ENCODE data around the gene CIPC.

Gene CIPC

DNA sequence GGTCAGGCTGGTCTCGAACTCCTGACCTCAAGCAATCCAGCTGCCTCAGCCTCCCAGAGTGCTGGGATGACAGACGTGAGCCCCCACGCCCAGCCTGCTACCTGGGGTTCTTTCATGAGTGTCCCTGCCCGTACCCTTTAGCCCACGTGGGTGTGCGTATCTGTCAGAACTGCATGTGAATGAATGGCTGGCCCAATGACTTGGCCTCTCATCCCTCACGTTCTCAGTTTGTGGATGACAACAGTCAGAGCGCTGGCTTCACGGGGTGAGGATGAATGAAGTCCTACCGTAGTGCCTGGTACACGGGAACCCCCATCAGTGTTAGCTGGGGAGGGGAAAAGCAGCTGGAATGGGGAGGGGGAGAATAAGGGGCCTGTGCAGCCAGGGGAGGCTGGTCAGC is 59.7 kb downstream of the CIPC start:
- no peak for DNase-seq

GRCh38 chr14:77158175-77158881 is 60.3 kb downstream of the CIPC start:
- DNase-seq = no peak

DNA sequence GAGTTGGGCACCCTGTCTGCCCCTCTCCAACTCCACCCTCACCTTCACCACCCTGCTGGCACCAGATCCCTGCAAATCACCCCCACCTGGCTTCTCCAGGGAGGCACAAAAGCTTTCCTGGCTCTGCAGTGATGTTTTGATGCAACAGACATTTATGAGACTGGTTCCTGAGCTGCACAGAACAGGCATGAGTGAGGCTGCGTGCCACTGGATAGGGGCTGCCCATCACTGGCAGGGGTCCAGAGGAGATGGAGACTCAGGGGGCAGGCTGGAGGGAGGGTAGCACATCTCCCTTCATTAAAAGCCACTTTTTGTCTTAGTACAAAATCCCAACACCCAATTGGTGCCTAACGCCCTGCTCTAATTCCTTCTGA is 60.8 kb downstream of the CIPC start:
- DNase-seq = no peak

DNA sequence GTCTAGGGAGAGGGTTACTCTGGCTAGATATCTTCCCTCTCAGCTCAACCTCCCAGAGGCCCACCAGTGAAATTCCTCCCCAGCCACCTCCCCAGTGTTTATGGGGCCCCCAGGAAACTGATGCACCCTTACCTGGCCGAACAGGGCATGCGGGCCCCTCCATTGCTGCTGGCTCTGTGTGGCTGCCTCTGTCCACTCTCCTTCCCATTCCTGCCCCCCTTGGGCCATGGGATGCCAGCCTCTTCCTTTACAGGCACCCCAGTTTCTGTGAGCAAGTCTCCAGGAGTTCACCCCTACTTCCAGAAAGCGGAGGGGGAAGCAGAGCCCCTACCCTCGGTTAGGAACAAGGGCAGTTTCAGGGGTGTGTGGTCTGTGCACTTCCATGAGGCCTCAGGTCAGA is 63.0 kb downstream of the CIPC start:
- DNase-seq = no peak

All from Kasumi-1 (cell line).